ENCODE data around the gene USP37.
A peak's percentile ranks its signal among the peaks of the same experiment; 100 is the strongest.

USP37 gene

GRCh38 chr2:218429911-218430692, 138.0 kb downstream of the USP37 start:
- no peak for DNase-seq

GRCh38 chr2:218428846-218429558, 139.1 kb downstream of the USP37 start:
- no peak for DNase-seq

GRCh38 chr2:218427741-218428140, 140.4 kb downstream of the USP37 start:
- DNase-seq = no peak

- DNase-seq = no peak
Measured at GRCh38 chr2:218425531-218425930, 142.6 kb downstream of the USP37 start.

- DNase-seq = no peak
Measured at GRCh38 chr2:218423584-218423983, 144.6 kb downstream of the USP37 start.

GRCh38 chr2:218422403-218423086, 145.6 kb downstream of the USP37 start:
- DNase-seq = no peak

GRCh38 chr2:218421027-218421426, 147.1 kb downstream of the USP37 start:
- DNase-seq = no peak

GRCh38 chr2:218419630-218420216, 148.4 kb downstream of the USP37 start:
- DNase-seq = no peak

GRCh38 chr2:218418717-218419458, 149.3 kb downstream of the USP37 start, which contains the start of gene VIL1:
Gene VIL1, plus strand, starts transcription at chr2:218419123. Its CDS starts 4,656 bp downstream, at chr2:218423779.
- no peak for DNase-seq

- no peak for DNase-seq
Measured at GRCh38 chr2:218418321-218418716, 149.8 kb downstream of the USP37 start.

GRCh38 chr2:218407717-218408116, 160.4 kb downstream of the USP37 start:
- no peak for DNase-seq

- DNase-seq = peak; percentile 74
Measured at GRCh38 chr2:218406949-218407618, 161.1 kb downstream of the USP37 start.

- peak; percentile 97 for DNase-seq
Measured at GRCh38 chr2:218406209-218406948, 161.8 kb downstream of the USP37 start.

GRCh38 chr2:218405746-218406208, 162.4 kb downstream of the USP37 start:
- peak; percentile 38 for DNase-seq

GRCh38 chr2:218405086-218405745, 162.9 kb downstream of the USP37 start:
- DNase-seq = no peak

- DNase-seq = no peak
Measured at GRCh38 chr2:218404351-218405085, 163.6 kb downstream of the USP37 start.

GRCh38 chr2:218403810-218404209, 164.3 kb downstream of the USP37 start:
- no peak for DNase-seq

GRCh38 chr2:218402911-218403411, 165.2 kb downstream of the USP37 start:
- no peak for DNase-seq

GRCh38 chr2:218402491-218402901, 165.7 kb downstream of the USP37 start:
- DNase-seq = no peak
